ENCODE results near the gene AURKA. TPM values are rescaled to one million over a fixed set of nuclear protein-coding genes. Genes with fewer than 3 reads are reported as not detected.

The AURKA gene
- 13.7 TPM for polyA plus RNA-seq
- long read RNA-seq, donor 1: 0 reads
- long read RNA-seq, donor 2, partial matches to known transcripts: 5 of 8 reads
- long read RNA-seq, donor 2, other reads (novel, unspliced or antisense): 0 of 8 reads
- long read RNA-seq, donor 3, partial matches to known transcripts: 0 of 5 reads
- long read RNA-seq, donor 3, other reads (novel, unspliced or antisense): 0 of 5 reads
- long read RNA-seq, donor 4, partial matches to known transcripts: 0 of 1 reads
- long read RNA-seq, donor 4, other reads (novel, unspliced or antisense): 0 of 1 reads
- long read RNA-seq, donor 5: 0 reads
- long read RNA-seq, donor 6, partial matches to known transcripts: 0 of 1 reads
- long read RNA-seq, donor 6, other reads (novel, unspliced or antisense): 0 of 1 reads
- long read RNA-seq, donor 7, partial matches to known transcripts: 0 of 2 reads
- long read RNA-seq, donor 7, other reads (novel, unspliced or antisense): 0 of 2 reads
- long read RNA-seq, donor 8, partial matches to known transcripts: 6 of 10 reads
- long read RNA-seq, donor 8, other reads (novel, unspliced or antisense): 0 of 10 reads
- long read RNA-seq, donor 9, partial matches to known transcripts: 0 of 2 reads
- long read RNA-seq, donor 9, other reads (novel, unspliced or antisense): 0 of 2 reads
- long read RNA-seq, donor 10, partial matches to known transcripts: 0 of 7 reads
- long read RNA-seq, donor 10, other reads (novel, unspliced or antisense): 0 of 7 reads
- long read RNA-seq, donor 11, partial matches to known transcripts: 0 of 1 reads
- long read RNA-seq, donor 11, other reads (novel, unspliced or antisense): 0 of 1 reads

- no peaks in the 10 kb centered on the region for H3K9me3 ChIP-seq (ENCODE audit: control insufficient read depth, low read depth, low read length)
- no CpG with 5 or more reads among the region's 53 CpGs for WGBS (ENCODE audit: insufficient coverage, low lambda C conversion rate)
- peak within 1 kb of the TSS; percentile 78 for H3K4me3 ChIP-seq (ENCODE audit: low read length)
- DNase-seq: peak; percentile 100
- H3K4me1 ChIP-seq (ENCODE audit: control insufficient read depth, insufficient read depth, low read length): peaks cover 4% of the 10 kb centered on the region
- H3K27me3 ChIP-seq (ENCODE audit: control insufficient read depth, insufficient read depth, low read length): no peaks in the 10 kb centered on the region
- H3K36me3 ChIP-seq (ENCODE audit: control insufficient read depth, insufficient read depth, low read length): peaks cover 28% of the 10 kb centered on the region
- H3K27ac ChIP-seq (ENCODE audit: low read length): peak within 1 kb of the TSS; percentile 76
These were observed at the start of gene AURKA, which contains the start of gene CSTF1 for GRCh38 chr20:56392132-56392880. Gene AURKA (minus strand): TSS chr20:56392215. CDS start chr20:56388197, 4,018 bp downstream. Gene CSTF1 (plus strand): TSS chr20:56392645. CDS start chr20:56395553, 2,908 bp downstream.

- no peaks in the 10 kb centered on the region for H3K27me3 ChIP-seq (ENCODE audit: control insufficient read depth, insufficient read depth, low read length)
- H3K9me3 ChIP-seq (ENCODE audit: control insufficient read depth, low read depth, low read length): no peaks in the 10 kb centered on the region
- H3K36me3 ChIP-seq (ENCODE audit: control insufficient read depth, insufficient read depth, low read length): no peaks in the 10 kb centered on the region
- WGBS (ENCODE audit: insufficient coverage, low lambda C conversion rate): no CpG with 5 or more reads among the region's 4 CpGs
- no peak overlapping the region for H3K27ac ChIP-seq (ENCODE audit: low read length)
- no peak for DNase-seq
- no peaks in the 10 kb centered on the region for H3K4me1 ChIP-seq (ENCODE audit: control insufficient read depth, insufficient read depth, low read length)
- H3K4me3 ChIP-seq (ENCODE audit: low read length): no peak overlapping the region
These were observed 48.5 kb upstream of the AURKA start for GRCh38 chr20:56440346-56441007.

GRCh38 chr20:56439771-56440291, 47.8 kb upstream of the AURKA start:
- no peaks in the 10 kb centered on the region for H3K4me1 ChIP-seq (ENCODE audit: control insufficient read depth, insufficient read depth, low read length)
- no peaks in the 10 kb centered on the region for H3K9me3 ChIP-seq (ENCODE audit: control insufficient read depth, low read depth, low read length)
- H3K4me3 ChIP-seq (ENCODE audit: low read length): no peak overlapping the region
- no peaks in the 10 kb centered on the region for H3K27me3 ChIP-seq (ENCODE audit: control insufficient read depth, insufficient read depth, low read length)
- WGBS (ENCODE audit: insufficient coverage, low lambda C conversion rate): no CpG with 5 or more reads among the region's 5 CpGs
- DNase-seq: peak in 1 of 2 donors; percentile 23
- H3K27ac ChIP-seq (ENCODE audit: low read length): peak overlapping the region; percentile 38
- no peaks in the 10 kb centered on the region for H3K36me3 ChIP-seq (ENCODE audit: control insufficient read depth, insufficient read depth, low read length)

GRCh38 chr20:56438284-56438683, 46.3 kb upstream of the AURKA start:
- Histone ChIP-seq H3K4me3 (ENCODE audit: low read length) (no peak overlapping the region), H3K27ac (ENCODE audit: low read length) (no peak overlapping the region), H3K27me3 (ENCODE audit: control insufficient read depth, insufficient read depth, low read length) (no peaks in the 10 kb centered on the region), H3K4me1 (ENCODE audit: control insufficient read depth, insufficient read depth, low read length) (no peaks in the 10 kb centered on the region), H3K36me3 (ENCODE audit: control insufficient read depth, insufficient read depth, low read length) (no peaks in the 10 kb centered on the region), H3K9me3 (ENCODE audit: control insufficient read depth, low read depth, low read length) (no peaks in the 10 kb centered on the region)
- DNase-seq: no peak
- WGBS (ENCODE audit: insufficient coverage, low lambda C conversion rate): no CpG with 5 or more reads among the region's 4 CpGs

GRCh38 chr20:56437196-56437960, 45.4 kb upstream of the AURKA start:
- no peak overlapping the region for H3K27ac ChIP-seq (ENCODE audit: low read length)
- no peak for DNase-seq
- no peaks in the 10 kb centered on the region for H3K4me1 ChIP-seq (ENCODE audit: control insufficient read depth, insufficient read depth, low read length)
- H3K36me3 ChIP-seq (ENCODE audit: control insufficient read depth, insufficient read depth, low read length): no peaks in the 10 kb centered on the region
- WGBS (ENCODE audit: insufficient coverage, low lambda C conversion rate): no CpG with 5 or more reads among the region's 20 CpGs
- no peak overlapping the region for H3K4me3 ChIP-seq (ENCODE audit: low read length)
- H3K9me3 ChIP-seq (ENCODE audit: control insufficient read depth, low read depth, low read length): no peaks in the 10 kb centered on the region
- H3K27me3 ChIP-seq (ENCODE audit: control insufficient read depth, insufficient read depth, low read length): no peaks in the 10 kb centered on the region

GRCh38 chr20:56433880-56434255, 41.9 kb upstream of the AURKA start:
- Histone ChIP-seq H3K9me3 (ENCODE audit: control insufficient read depth, low read depth, low read length) (no peaks in the 10 kb centered on the region), H3K36me3 (ENCODE audit: control insufficient read depth, insufficient read depth, low read length) (no peaks in the 10 kb centered on the region), H3K4me1 (ENCODE audit: control insufficient read depth, insufficient read depth, low read length) (no peaks in the 10 kb centered on the region), H3K27me3 (ENCODE audit: control insufficient read depth, insufficient read depth, low read length) (no peaks in the 10 kb centered on the region), H3K27ac (ENCODE audit: low read length) (no peak overlapping the region), H3K4me3 (ENCODE audit: low read length) (no peak overlapping the region)
- 88% methylated on average over 1 of the region's 6 CpGs for WGBS (ENCODE audit: insufficient coverage, low lambda C conversion rate)
- no peak for DNase-seq

- no peak overlapping the region for H3K27ac ChIP-seq (ENCODE audit: low read length)
- no peaks in the 10 kb centered on the region for H3K36me3 ChIP-seq (ENCODE audit: control insufficient read depth, insufficient read depth, low read length)
- H3K4me1 ChIP-seq (ENCODE audit: control insufficient read depth, insufficient read depth, low read length): no peaks in the 10 kb centered on the region
- 65% methylated on average over 2 of the region's 3 CpGs for WGBS (ENCODE audit: insufficient coverage, low lambda C conversion rate)
- DNase-seq: no peak
- H3K9me3 ChIP-seq (ENCODE audit: control insufficient read depth, low read depth, low read length): no peaks in the 10 kb centered on the region
- no peaks in the 10 kb centered on the region for H3K27me3 ChIP-seq (ENCODE audit: control insufficient read depth, insufficient read depth, low read length)
- H3K4me3 ChIP-seq (ENCODE audit: low read length): no peak overlapping the region
These were observed 41.3 kb upstream of the AURKA start for GRCh38 chr20:56433221-56433879.

GRCh38 chr20:56431471-56431870, 39.5 kb upstream of the AURKA start:
- Histone ChIP-seq H3K9me3 (ENCODE audit: control insufficient read depth, low read depth, low read length) (no peaks in the 10 kb centered on the region), H3K4me3 (ENCODE audit: low read length) (no peak overlapping the region), H3K4me1 (ENCODE audit: control insufficient read depth, insufficient read depth, low read length) (no peaks in the 10 kb centered on the region), H3K27me3 (ENCODE audit: control insufficient read depth, insufficient read depth, low read length) (no peaks in the 10 kb centered on the region), H3K36me3 (ENCODE audit: control insufficient read depth, insufficient read depth, low read length) (no peaks in the 10 kb centered on the region), H3K27ac (ENCODE audit: low read length) (no peak overlapping the region)
- no peak for DNase-seq
- 71% methylated on average over 1 of the region's 3 CpGs for WGBS (ENCODE audit: insufficient coverage, low lambda C conversion rate)

- no peak overlapping the region for H3K4me3 ChIP-seq (ENCODE audit: low read length)
- no peaks in the 10 kb centered on the region for H3K9me3 ChIP-seq (ENCODE audit: control insufficient read depth, low read depth, low read length)
- H3K27ac ChIP-seq (ENCODE audit: low read length): no peak overlapping the region
- H3K36me3 ChIP-seq (ENCODE audit: control insufficient read depth, insufficient read depth, low read length): no peaks in the 10 kb centered on the region
- no CpG with 5 or more reads among the region's 1 CpG for WGBS (ENCODE audit: insufficient coverage, low lambda C conversion rate)
- DNase-seq: no peak
- no peaks in the 10 kb centered on the region for H3K27me3 ChIP-seq (ENCODE audit: control insufficient read depth, insufficient read depth, low read length)
- H3K4me1 ChIP-seq (ENCODE audit: control insufficient read depth, insufficient read depth, low read length): no peaks in the 10 kb centered on the region
These were observed 38.9 kb upstream of the AURKA start for GRCh38 chr20:56430957-56431356.
